HG03460 (cell line): Measurements from ENCODE around the gene ROR2.
"Not testable (repeated sequence)": the region's sequence is repeated elsewhere in the genome, so short reads cannot be mapped to it uniquely, and the experiment has no call there.

Experiments
- ATAC-seq: cut with Tn5 transposase; IDR thresholded peaks from one replicate; pipeline ENCODE4 v1.9.1; 2021; ENCODE audit not compliant: unreplicated experiment

Gene ROR2

GRCh38 chr9:91949946-91950664 is at the start of gene ROR2:
TSS of gene ROR2 (minus strand) at chr9:91950228.
- no peak for ATAC-seq

GRCh38 chr9:91995000-91995655 is 45.1 kb upstream of the ROR2 start:
- ATAC-seq = no peak

- ATAC-seq = no peak
These were observed 44.4 kb upstream of the ROR2 start for GRCh38 chr9:91994422-91994821.

GRCh38 chr9:91992461-91993041 is 42.5 kb upstream of the ROR2 start:
- no peak for ATAC-seq

- ATAC-seq = no peak
These were observed 41.8 kb upstream of the ROR2 start for GRCh38 chr9:91991721-91992341.

- ATAC-seq = no peak
These were observed 36.2 kb upstream of the ROR2 start for GRCh38 chr9:91986248-91986647.

GRCh38 chr9:91985692-91986091 is 35.7 kb upstream of the ROR2 start:
- ATAC-seq = no peak

GRCh38 chr9:91978740-91979414 is 28.8 kb upstream of the ROR2 start:
- ATAC-seq = no peak

- ATAC-seq = not testable (repeated sequence)
These were observed 25.2 kb upstream of the ROR2 start for GRCh38 chr9:91975254-91975653.

- no peak for ATAC-seq
These were observed 22.7 kb upstream of the ROR2 start for GRCh38 chr9:91972711-91973110.

- ATAC-seq = no peak
These were observed 22.1 kb upstream of the ROR2 start for GRCh38 chr9:91972076-91972626.

GRCh38 chr9:91967259-91967658 is 17.2 kb upstream of the ROR2 start:
- no peak for ATAC-seq

GRCh38 chr9:91966503-91966902 is 16.5 kb upstream of the ROR2 start:
- no peak for ATAC-seq

- no peak for ATAC-seq
These were observed 13.7 kb upstream of the ROR2 start for GRCh38 chr9:91963711-91964240.

- no peak for ATAC-seq
These were observed 10.3 kb upstream of the ROR2 start for GRCh38 chr9:91960367-91960766.

- ATAC-seq = no peak
These were observed 8.1 kb upstream of the ROR2 start for GRCh38 chr9:91958174-91958573.

- ATAC-seq = no peak
These were observed 4.9 kb upstream of the ROR2 start for GRCh38 chr9:91954841-91955471.

GRCh38 chr9:91953718-91954117 is 3.7 kb upstream of the ROR2 start:
- ATAC-seq = no peak

- ATAC-seq = no peak
These were observed 2.0 kb upstream of the ROR2 start for GRCh38 chr9:91951944-91952520.

- ATAC-seq = no peak
These were observed 559 bp downstream of the ROR2 start for GRCh38 chr9:91949392-91949945.
